Nephron progenitor cell (in vitro differentiated cells): ENCODE data around the gene LHX2.

Source experiments
- DNase-seq: peaks from one replicate; pipeline ENCODE4 v3.0.0; 2021
- H3K27ac Mint-ChIP-seq: 2 replicates; pipeline ENCODE4 v1.8.0; 2021; ENCODE audit warnings: mild to moderate bottlenecking, moderate library complexity, mixed read lengths
- H3K27me3 Mint-ChIP-seq: 2 replicates; pipeline ENCODE4 v1.8.0; 2021; ENCODE audit warnings: mild to moderate bottlenecking, low read depth, mixed read lengths; ENCODE audit not compliant: poor library complexity
- H3K36me3 Mint-ChIP-seq: 2 replicates; pipeline ENCODE4 v1.8.0; 2021; ENCODE audit warnings: low read depth, mixed read lengths
- H3K4me1 Mint-ChIP-seq: 2 replicates; pipeline ENCODE4 v1.8.0; 2021; ENCODE audit warnings: mixed read lengths
- H3K4me3 Mint-ChIP-seq: 2 replicates; pipeline ENCODE4 v1.8.0; 2021; ENCODE audit warnings: mild to moderate bottlenecking, moderate library complexity, mixed read lengths
- H3K9me3 Mint-ChIP-seq: 2 replicates; pipeline ENCODE4 v1.8.0; 2021; ENCODE audit warnings: mild to moderate bottlenecking, moderate library complexity, mixed read lengths
- CTCF ChIP-seq: fragments of 200-600 bp; sonication (generic); IDR thresholded peaks from 2 replicates; pipeline ENCODE4 v1.5.0; 2021; ENCODE audit warnings: antibody characterized with exemption

Gene LHX2

GRCh38 chr9:124078641-124079040 is 67.1 kb downstream of the LHX2 start:
- H3K9me3 Mint-ChIP-seq: peaks cover 12% of the 10 kb centered on the region
- no peaks in the 10 kb centered on the region for H3K4me1 Mint-ChIP-seq
- H3K27ac Mint-ChIP-seq: peak overlapping the region; percentile 28
- no peak overlapping the region for H3K4me3 Mint-ChIP-seq
- H3K36me3 Mint-ChIP-seq: no peaks in the 10 kb centered on the region
- DNase-seq: no peak
- TF ChIP-seq CTCF: no peak
- H3K27me3 Mint-ChIP-seq: peaks cover 10% of the 10 kb centered on the region

DNA sequence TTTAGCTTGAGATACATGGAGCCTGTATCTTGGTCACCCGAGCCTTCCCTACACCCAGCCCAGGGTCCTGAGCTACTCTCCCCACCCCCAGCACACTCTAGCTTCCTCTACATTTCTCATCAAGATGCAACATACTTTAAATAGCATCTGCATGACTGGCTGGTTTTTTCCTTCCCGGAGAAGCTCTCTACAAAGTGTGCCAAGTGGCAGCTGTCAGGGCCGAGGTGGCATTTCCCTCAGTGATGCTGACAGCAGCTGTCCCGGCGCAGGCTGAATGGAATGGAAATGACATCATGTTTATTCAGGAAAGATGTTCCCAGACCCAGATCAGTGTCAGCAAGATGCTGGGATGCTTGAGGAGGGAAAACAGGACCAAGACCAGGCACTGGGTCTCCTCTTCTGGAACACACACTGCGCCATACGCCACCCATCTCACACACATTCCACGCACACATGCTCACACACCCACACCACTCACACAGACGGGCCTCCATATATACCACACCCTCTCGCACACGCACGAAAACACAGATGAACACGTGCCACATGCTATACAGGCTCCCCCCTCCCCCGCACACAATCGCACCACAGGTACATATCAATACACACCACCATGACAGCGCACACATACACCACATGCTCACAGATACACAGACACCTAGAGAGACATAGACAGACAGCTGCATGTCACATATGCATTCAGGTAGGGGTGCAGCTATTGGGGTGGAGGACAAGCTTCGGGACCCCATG is 67.8 kb downstream of the LHX2 start:
- no peak for TF ChIP-seq CTCF
- Mint-ChIP-seq H3K9me3 (peaks cover 9% of the 10 kb centered on the region), H3K27ac (no peak overlapping the region), H3K27me3 (peaks cover 11% of the 10 kb centered on the region), H3K4me1 (no peaks in the 10 kb centered on the region), H3K4me3 (no peak overlapping the region), H3K36me3 (no peaks in the 10 kb centered on the region)
- no peak for DNase-seq

- no peak for DNase-seq
- H3K4me3 Mint-ChIP-seq: no peak overlapping the region
- TF ChIP-seq CTCF: no peak
- H3K27me3 Mint-ChIP-seq: peaks cover 22% of the 10 kb centered on the region
- no peaks in the 10 kb centered on the region for H3K4me1 Mint-ChIP-seq
- no peaks in the 10 kb centered on the region for H3K36me3 Mint-ChIP-seq
- H3K27ac Mint-ChIP-seq: no peak overlapping the region
- peaks cover 17% of the 10 kb centered on the region for H3K9me3 Mint-ChIP-seq
Measured at GRCh38 chr9:124082622-124083021, 71.1 kb downstream of the LHX2 start.
